GM21381 (cell line): ENCODE results near the gene GATC.

Experiments used
- ATAC-seq: cut with Tn5 transposase; IDR thresholded peaks from one replicate; pipeline ENCODE4 v1.9.1; 2021; ENCODE audit warnings: mild to moderate bottlenecking, moderate library complexity; ENCODE audit not compliant: unreplicated experiment

Gene GATC

GRCh38 chr12:120445911-120446843 is at the start of gene GATC, which contains the start of gene TRIAP1:
TSS of gene GATC (plus strand) at chr12:120446444. CDS start at chr12:120446481, 37 bp downstream.
TSS of gene TRIAP1 (minus strand) at chr12:120446384. CDS start at chr12:120446372, 12 bp downstream.
- ATAC-seq, result peak; percentile 94

GRCh38 chr12:120397824-120398540 is 48.3 kb upstream of the GATC start:
- ATAC-seq, result no peak

GRCh38 chr12:120399531-120399930 is 46.7 kb upstream of the GATC start:
- no peak for ATAC-seq

GRCh38 chr12:120402217-120402616 is 44.0 kb upstream of the GATC start:
- ATAC-seq, result no peak

GRCh38 chr12:120403869-120404268 is 42.4 kb upstream of the GATC start:
- ATAC-seq, result no peak

- no peak for ATAC-seq
These were observed 42.0 kb upstream of the GATC start for GRCh38 chr12:120404271-120404670.

GRCh38 chr12:120406069-120406468 is 40.2 kb upstream of the GATC start:
- ATAC-seq, result no peak

- no peak for ATAC-seq
These were observed 39.7 kb upstream of the GATC start for GRCh38 chr12:120406553-120406952.

- no peak for ATAC-seq
These were observed 37.5 kb upstream of the GATC start for GRCh38 chr12:120408771-120409170.

- no peak for ATAC-seq
These were observed 33.8 kb upstream of the GATC start for GRCh38 chr12:120412421-120412820.

GRCh38 chr12:120413901-120414695 is 32.1 kb upstream of the GATC start:
- ATAC-seq, result no peak

GRCh38 chr12:120416490-120417216 is 29.6 kb upstream of the GATC start:
- ATAC-seq, result no peak

- no peak for ATAC-seq
These were observed 28.2 kb upstream of the GATC start for GRCh38 chr12:120417917-120418580.

GRCh38 chr12:120421701-120422100 is 24.5 kb upstream of the GATC start:
- ATAC-seq, result no peak

- no peak for ATAC-seq
These were observed 23.3 kb upstream of the GATC start for GRCh38 chr12:120422892-120423456.

GRCh38 chr12:120425797-120426196 is 20.4 kb upstream of the GATC start:
- ATAC-seq, result no peak

- ATAC-seq, result no peak
These were observed 17.5 kb upstream of the GATC start for GRCh38 chr12:120428597-120429229.

- no peak for ATAC-seq
These were observed 16.9 kb upstream of the GATC start for GRCh38 chr12:120429368-120429767.
